H9 (cell line): ENCODE results near the gene OTOGL. TPM values are rescaled to one million over a fixed set of nuclear protein-coding genes. Genes with fewer than 3 reads are reported as not detected.

Experiments used
- DNase-seq: peaks from one replicate; pipeline ENCODE4 v3.0.0-alpha.2; 2017
- H2AFZ ChIP-seq: one replicate; pipeline ENCODE4 v1.6.1; 2013; ENCODE audit warnings: mild to moderate bottlenecking, low read length, control low read depth, moderate library complexity
- H2AK5ac ChIP-seq: 2 replicates; pipeline ENCODE4 v1.6.1; 2013; ENCODE audit warnings: low read length, control low read depth, mixed read lengths; ENCODE audit not compliant: insufficient read length
- H2BK120ac ChIP-seq: one replicate; pipeline ENCODE4 v1.6.1; 2013; ENCODE audit warnings: low read depth, mild to moderate bottlenecking, low read length, control low read depth, inconsistent platforms; ENCODE audit not compliant: poor library complexity, severe bottlenecking
- H2BK12ac ChIP-seq: 2 replicates; pipeline ENCODE4 v1.6.1; 2013; ENCODE audit warnings: low read length, control low read depth, mixed read lengths, low read depth; ENCODE audit not compliant: insufficient read length
- H2BK15ac ChIP-seq: 2 replicates; pipeline ENCODE4 v1.6.1; 2013; ENCODE audit warnings: low read depth, low read length, control low read depth
- H2BK20ac ChIP-seq: one replicate; pipeline ENCODE4 v1.6.1; 2013; ENCODE audit warnings: low read depth, mild to moderate bottlenecking, low read length, control low read depth, inconsistent platforms; ENCODE audit not compliant: poor library complexity, severe bottlenecking
- H2BK5ac ChIP-seq: 2 replicates; pipeline ENCODE4 v1.6.1; 2013; ENCODE audit warnings: low read length, control low read depth, mixed read lengths; ENCODE audit not compliant: insufficient read length
- H3K14ac ChIP-seq: 2 replicates; pipeline ENCODE4 v1.6.1; 2013; ENCODE audit warnings: low read length, control low read depth; ENCODE audit not compliant: insufficient read depth
- H3K18ac ChIP-seq: 2 replicates; pipeline ENCODE4 v1.6.1; 2013; ENCODE audit warnings: low read depth, mild to moderate bottlenecking, mixed read lengths, low read length, control low read depth; ENCODE audit not compliant: insufficient read length
- H3K23ac ChIP-seq: 2 replicates; pipeline ENCODE4 v1.6.1; 2013; ENCODE audit warnings: low read length, control low read depth, mixed read lengths, low read depth; ENCODE audit not compliant: insufficient read length
- H3K23me2 ChIP-seq: 2 replicates; pipeline ENCODE4 v1.6.1; 2013; ENCODE audit warnings: low read depth, mild to moderate bottlenecking, mixed read lengths, low read length, control low read depth; ENCODE audit not compliant: insufficient read length, poor library complexity, severe bottlenecking
- H3K27ac ChIP-seq: 2 replicates; pipeline ENCODE4 v1.5.1; 2013; ENCODE audit warnings: low read length, control low read depth, mixed read lengths, low read depth; ENCODE audit not compliant: insufficient read length
- H3K27me3 ChIP-seq: 2 replicates; pipeline ENCODE4 v1.6.1; 2013; ENCODE audit warnings: low read length, control low read depth, inconsistent platforms; ENCODE audit not compliant: insufficient read depth
- H3K4ac ChIP-seq: 2 replicates; pipeline ENCODE4 v1.6.1; 2013; ENCODE audit warnings: low read depth, mild to moderate bottlenecking, control low read depth, inconsistent platforms, low read length, moderate library complexity
- H3K4me1 ChIP-seq: 2 replicates; pipeline ENCODE4 v1.6.1; 2013; ENCODE audit warnings: low read length, control low read depth, inconsistent platforms; ENCODE audit not compliant: insufficient read depth
- H3K4me2 ChIP-seq: 2 replicates; pipeline ENCODE4 v1.6.1; 2013; ENCODE audit warnings: low read length, control low read depth, mixed read lengths; ENCODE audit not compliant: insufficient read length, insufficient read depth
- H3K56ac ChIP-seq: 2 replicates; pipeline ENCODE4 v1.6.1; 2013; ENCODE audit warnings: low read depth, mild to moderate bottlenecking, mixed read lengths, low read length, control low read depth; ENCODE audit not compliant: insufficient read length
- H3K79me1 ChIP-seq: 2 replicates; pipeline ENCODE4 v1.6.1; 2013; ENCODE audit warnings: low read depth, mild to moderate bottlenecking, moderate library complexity, low read length, control low read depth, inconsistent platforms; ENCODE audit not compliant: insufficient read depth, poor library complexity, severe bottlenecking
- H3K79me2 ChIP-seq: 2 replicates; pipeline ENCODE4 v1.6.1; 2013; ENCODE audit warnings: low read length, control low read depth, inconsistent platforms; ENCODE audit not compliant: insufficient read depth
- H3K9ac ChIP-seq: 2 replicates; pipeline ENCODE4 v1.6.1; 2013; ENCODE audit warnings: low read length, control low read depth, mixed read lengths; ENCODE audit not compliant: insufficient read length; ENCODE audit errors: extremely low read depth
- H3K9me3 ChIP-seq: one replicate; pipeline ENCODE4 v1.6.1; 2013; ENCODE audit warnings: low read depth, low read length, inconsistent platforms; ENCODE audit not compliant: control insufficient read depth
- H3T11ph ChIP-seq: one replicate; pipeline ENCODE4 v1.6.1; 2013; ENCODE audit warnings: mild to moderate bottlenecking, low read length, control low read depth, inconsistent platforms
- H4K20me1 ChIP-seq: one replicate; pipeline ENCODE4 v1.6.1; 2013; ENCODE audit not compliant: control insufficient read depth, insufficient read length, insufficient read depth
- H4K5ac ChIP-seq: 2 replicates; pipeline ENCODE4 v1.6.1; 2013; ENCODE audit warnings: low read depth, mild to moderate bottlenecking, mixed read lengths, low read length, control low read depth; ENCODE audit not compliant: insufficient read length
- H4K8ac ChIP-seq: replicated peaks from 2 replicates; pipeline ENCODE4 v1.6.1; 2013; ENCODE audit warnings: low read length, control low read depth, mixed read lengths, low read depth; ENCODE audit not compliant: insufficient read length
- H4K91ac ChIP-seq: 2 replicates; pipeline ENCODE4 v1.6.1; 2013; ENCODE audit warnings: low read depth, mild to moderate bottlenecking, moderate library complexity, mixed read lengths, low read length, control low read depth; ENCODE audit not compliant: insufficient read length
- H3K27ac Mint-ChIP-seq, 3 experiments: 2 replicates in 2 of 3; 3 replicates in 1 of 3; pipeline ENCODE4 v1.8.0; 2020 to 2021; ENCODE audit warnings: mixed read lengths in 3 of 3, mild to moderate bottlenecking in 1 of 3, moderate library complexity in 1 of 3
- H3K27me3 Mint-ChIP-seq: 2 replicates; pipeline ENCODE4 v1.8.0; 2021; ENCODE audit warnings: low read depth, mild to moderate bottlenecking, moderate library complexity, mixed read lengths
- H3K36me3 Mint-ChIP-seq, 3 experiments: 2 replicates in 2 of 3; 3 replicates in 1 of 3; pipeline ENCODE4 v1.8.0; 2020 to 2021; ENCODE audit warnings: low read depth in 3 of 3, mixed read lengths in 3 of 3; ENCODE audit not compliant: insufficient read depth in 1 of 3
- H3K4me1 Mint-ChIP-seq, 2 experiments: 2 replicates each; pipeline ENCODE4 v1.8.0; 2020; ENCODE audit warnings: mixed read lengths in 2 of 2
- H3K4me3 Mint-ChIP-seq, 2 experiments: 2 replicates in 1 of 2; 3 replicates in 1 of 2; pipeline ENCODE4 v1.8.0; 2020 to 2021; ENCODE audit warnings: mild to moderate bottlenecking in 2 of 2, mixed read lengths in 2 of 2, moderate library complexity in 1 of 2
- H3K9me3 Mint-ChIP-seq, 2 experiments: 2 replicates in 1 of 2; 3 replicates in 1 of 2; pipeline ENCODE4 v1.8.0; 2020; ENCODE audit warnings: mild to moderate bottlenecking in 2 of 2, mixed read lengths in 2 of 2, moderate library complexity in 1 of 2
- CTCF ChIP-seq: fragments of 200-600 bp; sonication (generic); conservative IDR thresholded peaks from 3 replicates; pipeline ENCODE4 v1.8.0; 2021; ENCODE audit warnings: antibody characterized with exemption, mild to moderate bottlenecking
- WGBS: extraction: QIAGEN DNeasy Blood & Tissue Kit; methylation state at CpG from one replicate; pipeline ENCODE4 v1.1.7; 2013; ENCODE audit warnings: missing lambda C conversion rate, low lambda C conversion rate, mixed read lengths; ENCODE audit not compliant: insufficient read length; ENCODE audit errors: extremely low coverage; 5-methylcytosine and 5-hydroxymethylcytosine counted together
- total RNA-seq: library from RNA; stranded (reverse); gene quantifications from 2 replicates; pipeline ENCODE4 v1.2.1, GENCODE V29; 2021

The OTOGL gene
- total RNA-seq, 1 experiment from 2014 or later: 0.11 TPM

GRCh38 chr12:80059875-80060274 is 39.5 kb upstream of the OTOGL start:
- Histone ChIP-seq H3K14ac (no peak overlapping the region), H2BK12ac (no peak overlapping the region), H3K9ac (no peak overlapping the region), H4K8ac (no peak overlapping the region), H2BK15ac (no peak overlapping the region), H2AK5ac (no peak overlapping the region), H3T11ph (no peak overlapping the region), H2BK120ac (no peak overlapping the region), H3K56ac (no peak overlapping the region), H3K79me2 (no peaks in the 10 kb centered on the region), H2BK20ac (no peak overlapping the region), H3K4ac (no peak overlapping the region), H3K79me1 (no peaks in the 10 kb centered on the region), H2BK5ac (no peak overlapping the region), H4K5ac (no peak overlapping the region), H3K9me3 (no peaks in the 10 kb centered on the region), H4K91ac (no peak overlapping the region), H3K27ac (no peak overlapping the region), H3K23ac (no peak overlapping the region), H3K18ac (no peak overlapping the region), H3K23me2 (no peaks in the 10 kb centered on the region), H3K4me1 (no peaks in the 10 kb centered on the region), H2AFZ (no peak overlapping the region), H3K27me3 (no peaks in the 10 kb centered on the region), H3K4me2 (no peak overlapping the region), H4K20me1 (no peaks in the 10 kb centered on the region)
- H3K27ac Mint-ChIP-seq: no peak overlapping the region; a peak in 2 of 7 replicates
- H3K36me3 Mint-ChIP-seq: no peaks in the 10 kb centered on the region
- H3K27me3 Mint-ChIP-seq: no peaks in the 10 kb centered on the region
- H3K4me1 Mint-ChIP-seq: peaks cover 0 to 9% of the 10 kb centered on the region in 2 experiments; a peak in 2 of 4 replicates
- no peak for DNase-seq
- no CpG with 5 or more reads among the region's 2 CpGs for WGBS
- H3K4me3 Mint-ChIP-seq: no peak overlapping the region
- H3K9me3 Mint-ChIP-seq: no peaks in the 10 kb centered on the region
- no peak for TF ChIP-seq CTCF
